ENCODE data around the gene ZDHHC5. TPM values are rescaled to one million over a fixed set of nuclear protein-coding genes. Genes with fewer than 3 reads are reported as not detected.
A peak's percentile ranks its signal among the peaks of the same experiment; 100 is the strongest.

Gene ZDHHC5
- total and polyA plus RNA-seq, 2 of the 4 experiments (the other 2 are of a cell fraction): 19.4 to 45.7 TPM

- Histone ChIP-seq H3K14ac (replicated peaks; ENCODE audit: low read depth, low read length) (no peak overlapping the region), H3K4me3 (ENCODE audit: insufficient read depth, low read depth, low read length) (no peak overlapping the region), H4K20me1 (ENCODE audit: insufficient read depth, low read length) (peaks cover 68% of the 10 kb centered on the region), H3K9ac (ENCODE audit: low read depth, low read length) (no peak overlapping the region), H3K56ac (ENCODE audit: extremely low read depth, insufficient read depth, low read length) (no peak overlapping the region), H2BK5ac (ENCODE audit: low read depth, low read length, poor library complexity, severe bottlenecking) (no peak overlapping the region), H3K4ac (ENCODE audit: low read depth, low read length) (no peak overlapping the region), H3K79me1 (ENCODE audit: low read depth in 1 of 2, low read length in 2 of 2) (peaks cover 23 to 77% of the 10 kb centered on the region in 2 experiments), H2BK20ac (ENCODE audit: low read depth, low read length) (no peak overlapping the region), H3K4me1 (ENCODE audit: control insufficient read depth, insufficient read depth, low read length) (peaks cover 18% of the 10 kb centered on the region), H4K5ac (ENCODE audit: low read depth, low read length) (no peak overlapping the region), H3K9me1 (ENCODE audit: insufficient read depth, low read length) (peaks cover 14% of the 10 kb centered on the region), H3K9me3 (ENCODE audit: control insufficient read depth, insufficient read depth, low read length) (no peaks in the 10 kb centered on the region), H2BK15ac (ENCODE audit: low read depth, low read length) (no peak overlapping the region), H2AK9ac (replicated peaks; ENCODE audit: low read depth, low read length, poor library complexity) (no peak overlapping the region), H3K27ac (ENCODE audit: insufficient read depth, low read length) (no peak overlapping the region), H2AFZ (replicated peaks; ENCODE audit: low read length, poor library complexity) (no peak overlapping the region), H2BK120ac (ENCODE audit: low read depth, low read length) (no peak overlapping the region), H3K36me3 (ENCODE audit: control insufficient read depth, insufficient read depth, low read length) (peaks cover 1% of the 10 kb centered on the region; the same call in 1 of the 2 replicates), H4K8ac (ENCODE audit: low read depth in 2 of 2, low read length in 2 of 2) (no peak overlapping the region), H4K91ac (ENCODE audit: insufficient read depth, low read depth, low read length) (no peak overlapping the region), H3K18ac (ENCODE audit: low read depth, low read length) (no peak overlapping the region), H3K23ac (ENCODE audit: low read depth, low read length) (no peak overlapping the region), H2AK5ac (ENCODE audit: low read depth, low read length) (no peak overlapping the region), H3K4me2 (ENCODE audit: low read depth, low read length) (peak overlapping the region; percentile 16; the same call in 1 of the 2 replicates), H3K27me3 (ENCODE audit: control insufficient read depth, insufficient read depth, low read length) (no peaks in the 10 kb centered on the region)
- DNase-seq (peak; percentile 69), ATAC-seq (ENCODE audit: low read depth) (no peak)
- intact Hi-C loops (cut with micrococcal nuclease): loop anchor here (1.0 kb wide), 3 partner anchors 73 to 184 kb away; no protein-coding TSS in a partner anchor
- WGBS, 2 experiments (ENCODE audit: extremely low coverage in 2 of 2, insufficient read length in 1 of 2): 80% methylated on average over 1 of the region's 7 CpGs; no CpG with 5 or more reads in 1 of the 2 experiments
- ChIA-PET CTCF (interaction anchor here (0.8 to 3.3 kb wide), 10 partner anchors 11 to 872 kb away, joined by 3 to 34 read pairs (median 3); partner anchors contain the start of genes CTNND1 and UBE2L6), POLR2A (ENCODE audit: unreplicated experiment) (interaction anchor here (0.5 to 0.9 kb wide), 3 partner anchors 30 to 143 kb away, joined by 3 read pairs; partner anchors contain the start of gene UBE2L6)
- in situ Hi-C loops (cut with MboI; ENCODE audit: low sequenced_read_pairs): loop anchor here (5.0 to 10.0 kb wide), 3 partner anchors 74 to 186 kb away; partner anchors contain the start of gene UBE2L6
- BruUV-seq (replicated peaks): no TSS peak
- dilution Hi-C loops (cut with HindIII; ENCODE audit: low sequenced_read_pairs, unreplicated experiment): no loop called here
- TF ChIP-seq MXI1 (IDR thresholded peaks at IDR 0.05; ENCODE audit: borderline replicate concordance, low read depth, low read length) (0 out of 2 replicates have a peak, but pooled peaks have one; percentile 20), FOS (IDR thresholded peaks at IDR 0.05; ENCODE audit: low read depth, low read length) (no peak), SMC3 (IDR thresholded peaks at IDR 0.05; ENCODE audit: low read depth, low read length) (peak; percentile 74), CTCF (conservative IDR thresholded peaks at IDR 0.05; ENCODE audit: low read depth, low read length) (peak; percentile 61), RAD21 (IDR thresholded peaks at IDR 0.05; ENCODE audit: low read length) (peak; percentile 64)
These were observed 26.7 kb upstream of the ZDHHC5 start for GRCh38 chr11:57641011-57641807.
